IPS-15b (cell line): ENCODE measurements around the gene SCN9A.
"Not testable (repeated sequence)": the region's sequence is repeated elsewhere in the genome, so short reads cannot be mapped to it uniquely, and the experiment has no call there.

Source experiments
- H3K27me3 ChIP-seq: one replicate; pipeline ENCODE4 v1.6.1; 2013; ENCODE audit warnings: low read length; ENCODE audit not compliant: control insufficient read depth, insufficient read depth
- H3K36me3 ChIP-seq: one replicate; pipeline ENCODE4 v1.6.1; 2013; ENCODE audit warnings: low read length; ENCODE audit not compliant: control insufficient read depth, insufficient read depth
- H3K4me1 ChIP-seq: one replicate; pipeline ENCODE4 v1.6.1; 2013; ENCODE audit warnings: mild to moderate bottlenecking, low read length; ENCODE audit not compliant: control insufficient read depth, insufficient read depth
- H3K4me3 ChIP-seq: one replicate; pipeline ENCODE4 v1.5.1; 2013; ENCODE audit warnings: low read depth, low read length
- H3K9ac ChIP-seq: one replicate; pipeline ENCODE4 v1.6.1; 2013; ENCODE audit warnings: low read depth, mild to moderate bottlenecking, low read length
- H3K9me3 ChIP-seq: one replicate; pipeline ENCODE4 v1.6.1; 2013; ENCODE audit warnings: mild to moderate bottlenecking, low read length; ENCODE audit not compliant: control insufficient read depth, insufficient read depth

Gene SCN9A

GRCh38 chr2:166375736-166376487 is at the start of gene SCN9A:
SCN9A (minus strand) TSS chr2:166375944; CDS start chr2:166311756, 64,188 bp downstream.
- Histone ChIP-seq H3K9ac (peak within 1 kb of the TSS; percentile 14), H3K36me3 (no peaks in the 10 kb centered on the region), H3K27me3 (peaks cover 13% of the 10 kb centered on the region), H3K9me3 (no peaks in the 10 kb centered on the region), H3K4me3 (peak within 1 kb of the TSS; percentile 65), H3K4me1 (peaks cover 12% of the 10 kb centered on the region)

GRCh38 chr2:166424841-166425240 is 49.1 kb upstream of the SCN9A start:
- Histone ChIP-seq H3K4me1 (no peaks in the 10 kb centered on the region), H3K9me3 (no peaks in the 10 kb centered on the region), H3K9ac (no peak overlapping the region), H3K4me3 (no peak overlapping the region), H3K27me3 (no peaks in the 10 kb centered on the region), H3K36me3 (no peaks in the 10 kb centered on the region)

- Histone ChIP-seq H3K9ac (no peak overlapping the region), H3K4me3 (no peak overlapping the region), H3K36me3 (no peaks in the 10 kb centered on the region), H3K4me1 (no peaks in the 10 kb centered on the region), H3K9me3 (no peaks in the 10 kb centered on the region), H3K27me3 (no peaks in the 10 kb centered on the region)
Observed at GRCh38 chr2:166419616-166419934, 43.8 kb upstream of the SCN9A start.

GRCh38 chr2:166418853-166419615 is 43.3 kb upstream of the SCN9A start:
- Histone ChIP-seq H3K27me3 (no peaks in the 10 kb centered on the region), H3K9ac (no peak overlapping the region), H3K4me1 (no peaks in the 10 kb centered on the region), H3K9me3 (no peaks in the 10 kb centered on the region), H3K4me3 (no peak overlapping the region), H3K36me3 (no peaks in the 10 kb centered on the region)

- H3K4me1 ChIP-seq: no peaks in the 10 kb centered on the region
- H3K27me3 ChIP-seq: no peaks in the 10 kb centered on the region
- no peaks in the 10 kb centered on the region for H3K36me3 ChIP-seq
- H3K9ac ChIP-seq: no peak overlapping the region
- H3K4me3 ChIP-seq: no peak overlapping the region
- H3K9me3 ChIP-seq: no peaks in the 10 kb centered on the region
Observed at GRCh38 chr2:166417669-166418068, 41.9 kb upstream of the SCN9A start.

- Histone ChIP-seq H3K4me1 (no peaks in the 10 kb centered on the region), H3K9me3 (no peaks in the 10 kb centered on the region), H3K4me3 (no peak overlapping the region), H3K36me3 (no peaks in the 10 kb centered on the region), H3K27me3 (no peaks in the 10 kb centered on the region), H3K9ac (no peak overlapping the region)
Observed at GRCh38 chr2:166413255-166413654, 37.5 kb upstream of the SCN9A start.

GRCh38 chr2:166411473-166412230 is 35.9 kb upstream of the SCN9A start:
- H3K36me3 ChIP-seq: no peaks in the 10 kb centered on the region
- H3K9me3 ChIP-seq: no peaks in the 10 kb centered on the region
- no peaks in the 10 kb centered on the region for H3K4me1 ChIP-seq
- no peak overlapping the region for H3K9ac ChIP-seq
- H3K27me3 ChIP-seq: no peaks in the 10 kb centered on the region
- no peak overlapping the region for H3K4me3 ChIP-seq

- Histone ChIP-seq H3K4me3 (no peak overlapping the region), H3K4me1 (no peaks in the 10 kb centered on the region), H3K9ac (no peak overlapping the region), H3K9me3 (no peaks in the 10 kb centered on the region), H3K27me3 (no peaks in the 10 kb centered on the region), H3K36me3 (no peaks in the 10 kb centered on the region)
Observed at GRCh38 chr2:166410828-166411472, 35.2 kb upstream of the SCN9A start.

GRCh38 chr2:166407746-166408145 is 32.0 kb upstream of the SCN9A start:
- not testable (repeated sequence) for H3K9ac ChIP-seq, H3K27me3 ChIP-seq, H3K36me3 ChIP-seq, H3K9me3 ChIP-seq, H3K4me3 ChIP-seq, H3K4me1 ChIP-seq

GRCh38 chr2:166406374-166406773 is 30.6 kb upstream of the SCN9A start:
- Histone ChIP-seq H3K4me3 (no peak overlapping the region), H3K36me3 (no peaks in the 10 kb centered on the region), H3K9me3 (no peaks in the 10 kb centered on the region), H3K9ac (no peak overlapping the region), H3K4me1 (no peaks in the 10 kb centered on the region), H3K27me3 (no peaks in the 10 kb centered on the region)

- Histone ChIP-seq H3K36me3 (no peaks in the 10 kb centered on the region), H3K4me3 (no peak overlapping the region), H3K27me3 (no peaks in the 10 kb centered on the region), H3K9ac (no peak overlapping the region), H3K4me1 (no peaks in the 10 kb centered on the region), H3K9me3 (no peaks in the 10 kb centered on the region)
Observed at GRCh38 chr2:166405569-166405926, 29.8 kb upstream of the SCN9A start.
